HCT116 (cell line): ENCODE results near the gene SMARCAL1. TPM values are rescaled to one million over a fixed set of nuclear protein-coding genes. Genes with fewer than 3 reads are reported as not detected.

Experiments
- ATAC-seq: fragments of 200-7000 bp; cut with Tn5 transposase; 2 replicates; pipeline ENCODE4 v1.9.1; 2020; ENCODE audit warnings: mild to moderate bottlenecking, moderate library complexity
- BruUV-seq: library from RNA; stranded (reverse); fragments of 400-500 nt; replicated peaks from 2 replicates; lab custom pipeline; 2021; lab: Mats Ljungman, UMichigan
- CTCF ChIA-PET: fragments of 300-600 bp; sonication (Branson Sonifier 250); formaldehyde crosslinking; loops from one replicate; lab custom pipeline; 2021; ENCODE audit warnings: antibody characterized with exemption; lab: Charles Lee
- POLR2A ChIA-PET: fragments of 300-600, 350-600 bp; sonication (Branson Sonifier 250); formaldehyde crosslinking; loops from one replicate; lab custom pipeline; 2021; ENCODE audit warnings: antibody characterized with exemption; lab: Charles Lee
- RAD21 ChIA-PET, 2 experiments: fragments of 300-600 bp; sonication (Branson Sonifier 250); formaldehyde crosslinking; loops; one replicate each; lab custom pipeline; 2023; ENCODE audit warnings: low total read pairs in 2 of 2; ENCODE audit not compliant: uncharacterized antibody in 2 of 2, unreplicated experiment in 2 of 2, low non-redundant PET in 1 of 2; lab: Charles Lee
- DNase-seq: peaks from one replicate; pipeline ENCODE4 v3.0.0-alpha.2; 2010; ENCODE audit warnings: low read depth, low spot score
- H2AFZ ChIP-seq: fragments of 200-600 bp; shearing (Covaris generic), sonication (generic); 2 replicates; pipeline ENCODE4 v1.6.1; 2017; ENCODE audit warnings: low read depth, mixed run types, mixed read lengths, antibody characterized with exemption, low read length; ENCODE audit not compliant: poor library complexity, severe bottlenecking
- H3K27ac ChIP-seq: 2 replicates; pipeline ENCODE4 v1.5.1; 2012; ENCODE audit warnings: low read depth, low read length
- H3K27me3 ChIP-seq: fragments of 200-600 bp; sonication (generic); 2 replicates; pipeline ENCODE4 v1.6.1; 2016; ENCODE audit warnings: mixed run types, low read length, mixed read lengths; ENCODE audit not compliant: insufficient read depth
- H3K36me3 ChIP-seq, 2 experiments: fragments of 200-500 bp in 1 of 2; fragments of 200-600 bp in 1 of 2; sonication (Bioruptor generic) in 1 of 2; sonication (generic) in 1 of 2; 2 replicates each; pipeline versions ENCODE4 v1.5.1 to v1.6.1; 2014 to 2016; ENCODE audit warnings: low read length in 2 of 2, inconsistent platforms in 1 of 2, mixed read lengths in 1 of 2, mixed run types in 1 of 2; ENCODE audit not compliant: insufficient read depth in 2 of 2, control insufficient read depth in 1 of 2
- H3K4me1 ChIP-seq, 2 experiments: fragments of 200-600 bp in 1 of 2; sonication (generic) in 1 of 2; 2 replicates each; pipeline versions ENCODE4 v1.5.1 to v1.6.1; 2012 to 2017; ENCODE audit warnings: low read length in 2 of 2, inconsistent platforms in 1 of 2, mild to moderate bottlenecking in 1 of 2, mixed read lengths in 1 of 2, mixed run types in 1 of 2, moderate library complexity in 1 of 2; ENCODE audit not compliant: insufficient read depth in 2 of 2, control insufficient read depth in 1 of 2
- H3K4me2 ChIP-seq: fragments of 200-600 bp; sonication (generic); 2 replicates; pipeline ENCODE4 v1.6.1; 2017; ENCODE audit warnings: mixed run types, low read length, mixed read lengths
- H3K4me3 ChIP-seq, 2 experiments: fragments of 200-600 bp in 1 of 2; sonication (generic) in 1 of 2; replicated peaks in 1 of 2; 2 replicates each; pipeline ENCODE4 v1.5.1; 2011 to 2016; ENCODE audit warnings: low read length in 2 of 2, control low read depth in 1 of 2, low read depth in 1 of 2, mild to moderate bottlenecking in 1 of 2, mixed read lengths in 1 of 2, mixed run types in 1 of 2
- H3K79me2 ChIP-seq: fragments of 200-600 bp; sonication (generic); 2 replicates; pipeline ENCODE4 v1.6.1; 2017; ENCODE audit warnings: mild to moderate bottlenecking, mixed run types, low read length, moderate library complexity, mixed read lengths; ENCODE audit not compliant: insufficient read depth
- H3K9ac ChIP-seq: fragments of 200-600 bp; sonication (generic); 2 replicates; pipeline ENCODE4 v1.6.1; 2016; ENCODE audit warnings: low read length, mixed read lengths
- H3K9me2 ChIP-seq: fragments of 200-600 bp; sonication (generic), shearing (Covaris generic); 2 replicates; pipeline ENCODE4 v1.6.1; 2017; ENCODE audit warnings: mixed run types, mild to moderate bottlenecking, moderate library complexity; ENCODE audit not compliant: insufficient read depth
- H3K9me3 ChIP-seq, 2 experiments: fragments of 200-500 bp in 1 of 2; fragments of 200-600 bp in 1 of 2; sonication (Bioruptor generic) in 1 of 2; sonication (generic) in 1 of 2; 2 replicates each; pipeline ENCODE4 v1.6.1; 2014 to 2017; ENCODE audit warnings: low read length in 2 of 2, mixed read lengths in 2 of 2, inconsistent platforms in 1 of 2, low read depth in 1 of 2, mild to moderate bottlenecking in 1 of 2, mixed run types in 1 of 2, moderate library complexity in 1 of 2; ENCODE audit not compliant: control insufficient read depth in 1 of 2, insufficient read depth in 1 of 2
- H4K20me1 ChIP-seq: fragments of 200-600 bp; sonication (generic), shearing (Covaris generic); 2 replicates; pipeline ENCODE4 v1.6.1; 2017; ENCODE audit warnings: mixed run types, mild to moderate bottlenecking, moderate library complexity; ENCODE audit not compliant: insufficient read depth
- CEBPB ChIP-seq: IDR thresholded peaks from 2 replicates; pipeline ENCODE4 v1.6.1; 2012; ENCODE audit warnings: low read depth
- EGR1 ChIP-seq: IDR thresholded peaks from 2 replicates; pipeline ENCODE4 v1.6.1; 2012; ENCODE audit warnings: low read depth
- EZH2 ChIP-seq: fragments of 200-600 bp; sonication (generic); IDR thresholded peaks from 2 replicates; pipeline ENCODE4 v1.6.1; 2017; ENCODE audit warnings: antibody characterized with exemption, mixed run types
- EZH2phosphoT487 ChIP-seq: fragments of 200-600 bp; IDR thresholded peaks from 2 replicates; pipeline ENCODE4 v1.6.1; 2018; ENCODE audit warnings: antibody characterized with exemption, borderline replicate concordance
- FOSL1 ChIP-seq: IDR thresholded peaks from 2 replicates; pipeline ENCODE4 v1.6.1; 2012; ENCODE audit warnings: low read depth
- JUND ChIP-seq: IDR thresholded peaks from 2 replicates; pipeline ENCODE4 v1.6.1; 2012
- MAX ChIP-seq: IDR thresholded peaks from 2 replicates; pipeline ENCODE4 v1.6.1; 2012
- POLR2AphosphoS5 ChIP-seq: IDR thresholded peaks from 2 replicates; pipeline ENCODE4 v1.6.1; 2011; ENCODE audit warnings: mild to moderate bottlenecking, low read depth, low read length, moderate library complexity
- RAD21 ChIP-seq: IDR thresholded peaks from 2 replicates; pipeline ENCODE4 v1.6.1; 2012; ENCODE audit warnings: low read depth, mild to moderate bottlenecking
- REST ChIP-seq: IDR thresholded peaks from 2 replicates; pipeline ENCODE4 v1.6.1; 2012; ENCODE audit warnings: low read depth
- SIN3A ChIP-seq: IDR thresholded peaks from 2 replicates; pipeline ENCODE4 v1.6.1; 2012; ENCODE audit warnings: low read depth
- TCF7L2 ChIP-seq: IDR thresholded peaks from 2 replicates; pipeline ENCODE4 v1.7.0; 2011; ENCODE audit warnings: borderline replicate concordance, inconsistent platforms; ENCODE audit not compliant: insufficient read depth, insufficient read length; ENCODE audit errors: extremely low read depth
- YY1 ChIP-seq: IDR thresholded peaks from 2 replicates; pipeline ENCODE4 v1.6.1; 2011; ENCODE audit warnings: low read length, low read depth, moderate library complexity, mild to moderate bottlenecking; ENCODE audit not compliant: insufficient replicate concordance; ENCODE audit errors: extremely low read depth
- ZFX ChIP-seq: fragments of 450-650 bp; IDR thresholded peaks from 2 replicates; pipeline ENCODE4 v1.6.1; 2017
- intact Hi-C: fragments of 100-400 bp; cut with micrococcal nuclease; formaldehyde crosslinking; loops from 2 replicates; pipeline ENCODE4 v1.10.0; 2022
- total RNA-seq: library from RNA; stranded (reverse); gene quantifications from one replicate; pipeline ENCODE4 v1.2.1, GENCODE V29; 2021; ENCODE audit not compliant: unreplicated experiment
- TF ChIP-seq, protein P1 (sequence below): IDR thresholded peaks from 2 replicates; pipeline ENCODE4 v1.6.1; 2012

Gene SMARCAL1
- total RNA-seq, 1 experiment from 2014 or later: 18.0 TPM

- Histone ChIP-seq H3K9me2 (no peaks in the 10 kb centered on the region), H3K4me2 (no peak overlapping the region), H3K27ac (no peak overlapping the region), H3K4me3 (no peak overlapping the region), H3K9me3 (no peaks in the 10 kb centered on the region), H3K79me2 (peaks cover 66% of the 10 kb centered on the region), H3K27me3 (no peaks in the 10 kb centered on the region), H2AFZ (no peak overlapping the region), H3K4me1 (peaks cover 4 to 19% of the 10 kb centered on the region in 2 experiments; a peak in 3 of 4 replicates), H3K36me3 (peaks cover 53 to 65% of the 10 kb centered on the region in 2 experiments), H3K9ac (no peak overlapping the region), H4K20me1 (peaks cover 48% of the 10 kb centered on the region; the same call in 1 of the 2 replicates)
- CTCF ChIA-PET: no interaction called here
- intact Hi-C loops: loop anchor here (5.0 kb wide), 1 partner anchor 390 kb away; no protein-coding TSS in a partner anchor
- POLR2A ChIA-PET: no interaction called here
- ATAC-seq: no peak
- no peak for DNase-seq
- TF ChIP-seq EGR1: no peak
- TF ChIP-seq MAX: no peak
- no peak for TF ChIP-seq FOSL1
- TF ChIP-seq POLR2AphosphoS5: no peak
- no peak for TF ChIP-seq YY1
- TF ChIP-seq RAD21: no peak
- no peak for TF ChIP-seq ZFX
- BruUV-seq: no TSS peak
- RAD21 ChIA-PET: no interaction called here
These were observed 89.6 kb downstream of the SMARCAL1 start for GRCh38 chr2:216501854-216502253.

GRCh38 chr2:216502381-216503158 lies 90.3 kb downstream of the SMARCAL1 start:
- intact Hi-C loops: loop anchor here (5.0 kb wide), 1 partner anchor 390 kb away; no protein-coding TSS in a partner anchor
- peaks cover 4 to 15% of the 10 kb centered on the region in 2 experiments; a peak in 3 of 4 replicates for H3K4me1 ChIP-seq
- no peak overlapping the region for H3K4me3 ChIP-seq
- H4K20me1 ChIP-seq: peaks cover 50% of the 10 kb centered on the region; the same call in 1 of the 2 replicates
- no peak overlapping the region for H3K27ac ChIP-seq
- no TSS peak for BruUV-seq
- POLR2A ChIA-PET: no interaction called here
- H3K4me2 ChIP-seq: no peak overlapping the region
- RAD21 ChIA-PET: no interaction called here
- no peak overlapping the region for H3K9ac ChIP-seq
- H3K36me3 ChIP-seq: peaks cover 53 to 65% of the 10 kb centered on the region in 2 experiments
- no peaks in the 10 kb centered on the region for H3K27me3 ChIP-seq
- CTCF ChIA-PET: no interaction called here
- no peak for ATAC-seq
- H3K9me2 ChIP-seq: no peaks in the 10 kb centered on the region
- H3K79me2 ChIP-seq: peaks cover 61% of the 10 kb centered on the region
- H2AFZ ChIP-seq: no peak overlapping the region
- no peak for DNase-seq
- H3K9me3 ChIP-seq: no peaks in the 10 kb centered on the region
- no peak for TF ChIP-seq TCF7L2
- TF ChIP-seq POLR2AphosphoS5: 0 out of 2 replicates have a peak, but pooled peaks have one; percentile 26
- TF ChIP-seq SIN3A: peak; percentile 55
- TF ChIP-seq YY1: no peak
- TF ChIP-seq, protein P1, sequence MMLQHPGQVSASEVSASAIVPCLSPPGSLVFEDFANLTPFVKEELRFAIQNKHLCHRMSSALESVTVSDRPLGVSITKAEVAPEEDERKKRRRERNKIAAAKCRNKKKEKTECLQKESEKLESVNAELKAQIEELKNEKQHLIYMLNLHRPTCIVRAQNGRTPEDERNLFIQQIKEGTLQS: no peak
- no peak for TF ChIP-seq FOSL1
- no peak for TF ChIP-seq MAX
- no peak for TF ChIP-seq EGR1
- TF ChIP-seq REST: no peak
- TF ChIP-seq EZH2phosphoT487: no peak
- TF ChIP-seq CEBPB: no peak
- no peak for TF ChIP-seq RAD21
- no peak for TF ChIP-seq JUND
- TF ChIP-seq EZH2: no peak
